Tibial nerve (tissue), 4 donors: ENCODE data around the gene SGMS2. TPM values are rescaled to one million over a fixed set of nuclear protein-coding genes. Genes with fewer than 3 reads are reported as not detected.

Source experiments
- DNase-seq, 2 donors: peaks; one replicate each; pipeline ENCODE4 v3.0.0-alpha.2; 2019; ENCODE audit warnings: low spot score in 2 of 2
- H3K27ac ChIP-seq, 4 donors: fragments of 200-600 bp; sonication (generic) in 3 of 4; one replicate each; pipeline ENCODE4 v1.5.1; 2017 to 2019; ENCODE audit warnings: mild to moderate bottlenecking in 1 of 4
- H3K27me3 ChIP-seq, 2 donors: fragments of 200-600 bp; sonication (generic) in 1 of 2; one replicate each; pipeline versions ENCODE4 v1.5.1 to v1.6.0; 2017 to 2019
- H3K36me3 ChIP-seq, 3 donors: fragments of 200-600 bp; sonication (generic); one replicate each; pipeline ENCODE4 v1.5.1; 2018 to 2019
- H3K4me1 ChIP-seq, 4 donors: fragments of 200-600 bp; sonication (generic) in 3 of 4; one replicate each; pipeline ENCODE4 v1.5.1; 2017 to 2019
- H3K4me3 ChIP-seq, 4 donors: fragments of 200-600 bp; sonication (generic) in 3 of 4; one replicate each; pipeline ENCODE4 v1.5.1; 2017 to 2019; ENCODE audit warnings: mild to moderate bottlenecking in 1 of 4, moderate library complexity in 1 of 4
- H3K9me3 ChIP-seq, 4 donors: fragments of 200-600 bp; sonication (generic) in 3 of 4; one replicate each; pipeline ENCODE4 v1.5.1; 2017 to 2019
- CTCF ChIP-seq, 5 experiments: fragments of 200-600 bp in 3 of 5; fragments of 450-650 bp in 2 of 5; sonication (generic) in 3 of 5; IDR thresholded peaks; one replicate each; pipeline ENCODE4 v1.5.1; 2016 to 2019; ENCODE audit warnings: antibody characterized with exemption in 5 of 5, mild to moderate bottlenecking in 3 of 5, moderate library complexity in 2 of 5
- EP300 ChIP-seq, 2 donors: sonication (generic); formaldehyde crosslinking; IDR thresholded peaks; one replicate each; pipeline ENCODE4 v1.6.1; 2017; ENCODE audit warnings: antibody characterized with exemption in 2 of 2, mild to moderate bottlenecking in 1 of 2
- POLR2A ChIP-seq, 2 donors: fragments of 450-650 bp; IDR thresholded peaks; one replicate each; pipeline ENCODE4 v1.6.1; 2017; ENCODE audit warnings: antibody characterized with exemption in 2 of 2, mild to moderate bottlenecking in 2 of 2, moderate library complexity in 2 of 2
- WGBS, 2 donors: methylation state at CpG; one replicate each; pipeline ENCODE4 v1.1.5; 2018; 5-methylcytosine and 5-hydroxymethylcytosine counted together
- total RNA-seq, 4 donors: library from RNA; depleted of rRNA; stranded (reverse); fragments of >200 nt; gene quantifications; one replicate each; pipeline ENCODE4 v1.1.0, GENCODE V29; 2016

SGMS2 gene
- total RNA-seq, 4 donors from 2014 or later: 76.6 to 179 (median 127) TPM

GRCh38 chr4:107791902-107792301 is 32.8 kb upstream of the SGMS2 start:
- 29 to 42% methylated on average over 3 of the region's 3 CpGs for WGBS, 2 donors
- Histone ChIP-seq H3K27ac (no peak overlapping the region), H3K27me3 (no peaks in the 10 kb centered on the region), H3K4me1 (peaks cover 0 to 10% (median 0%) of the 10 kb centered on the region in 4 donors), H3K9me3 (peaks cover 0 to 15% (median 0%) of the 10 kb centered on the region in 4 donors), H3K4me3 (no peak overlapping the region), H3K36me3 (no peaks in the 10 kb centered on the region)
- no peak for DNase-seq
- TF ChIP-seq EP300 (IDR thresholded peaks at IDR 0.05) (no peak), CTCF (IDR thresholded peaks at IDR 0.05) (no peak), POLR2A (IDR thresholded peaks at IDR 0.05) (no peak)

GRCh38 chr4:107792711-107793110 is 32.0 kb upstream of the SGMS2 start:
- no peak for TF ChIP-seq POLR2A (IDR thresholded peaks at IDR 0.05)
- no peak for TF ChIP-seq EP300 (IDR thresholded peaks at IDR 0.05)
- no peak overlapping the region for H3K4me3 ChIP-seq
- peaks cover 0 to 10% (median 0%) of the 10 kb centered on the region in 4 donors for H3K4me1 ChIP-seq
- 66 to 76% methylated on average over 2 of the region's 2 CpGs for WGBS, 2 donors
- no peaks in the 10 kb centered on the region for H3K36me3 ChIP-seq
- DNase-seq: no peak
- H3K27ac ChIP-seq: no peak overlapping the region
- H3K9me3 ChIP-seq: peaks cover 0 to 11% (median 0%) of the 10 kb centered on the region in 4 donors
- H3K27me3 ChIP-seq: no peaks in the 10 kb centered on the region

- Histone ChIP-seq H3K9me3 (peaks cover 0 to under 1% (median 0%) of the 10 kb centered on the region in 4 donors), H3K27ac (no peak overlapping the region), H3K36me3 (no peaks in the 10 kb centered on the region), H3K27me3 (no peaks in the 10 kb centered on the region), H3K4me3 (no peak overlapping the region), H3K4me1 (peaks cover 0 to 10% (median 0%) of the 10 kb centered on the region in 4 donors)
- 35 to 61% methylated on average over 2 of the region's 2 CpGs for WGBS, 2 donors
- no peak for TF ChIP-seq EP300 (IDR thresholded peaks at IDR 0.05)
- no peak for DNase-seq
Measured at GRCh38 chr4:107793996-107794395, 30.7 kb upstream of the SGMS2 start.

- Histone ChIP-seq H3K27ac (peak overlapping the region in 3 of 4 donors; percentile 1 to 63 (median 22)), H3K27me3 (no peaks in the 10 kb centered on the region), H3K36me3 (no peaks in the 10 kb centered on the region), H3K9me3 (no peaks in the 10 kb centered on the region), H3K4me3 (peak overlapping the region in 2 of 4 donors; percentile 23 to 28), H3K4me1 (peaks cover 0 to 11% (median 9%) of the 10 kb centered on the region in 4 donors)
- TF ChIP-seq CTCF (IDR thresholded peaks at IDR 0.05) (no peak), EP300 (IDR thresholded peaks at IDR 0.05) (no peak), POLR2A (IDR thresholded peaks at IDR 0.05) (no peak)
- DNase-seq: peak in 1 of 2 donors; percentile 16
- WGBS, 2 donors: 18 to 21% methylated on average over 10 of the region's 10 CpGs
Measured at GRCh38 chr4:107799669-107800450, 24.9 kb upstream of the SGMS2 start.

- Histone ChIP-seq H3K9me3 (no peaks in the 10 kb centered on the region), H3K4me1 (peaks cover 0 to 11% (median 9%) of the 10 kb centered on the region in 4 donors), H3K36me3 (no peaks in the 10 kb centered on the region), H3K27me3 (no peaks in the 10 kb centered on the region), H3K4me3 (no peak overlapping the region), H3K27ac (no peak overlapping the region)
- WGBS, 2 donors: 49 to 67% methylated on average over 1 of the region's 1 CpG
- DNase-seq: peak in 1 of 2 donors; percentile 49
- no peak for TF ChIP-seq POLR2A (IDR thresholded peaks at IDR 0.05)
- TF ChIP-seq EP300 (IDR thresholded peaks at IDR 0.05): no peak
- TF ChIP-seq CTCF (IDR thresholded peaks at IDR 0.05): no peak
Measured at GRCh38 chr4:107800706-107801105, 24.0 kb upstream of the SGMS2 start.

GRCh38 chr4:107801766-107802211 is 22.9 kb upstream of the SGMS2 start:
- H3K27ac ChIP-seq: no peak overlapping the region
- H3K4me1 ChIP-seq: peaks cover 0 to 18% (median 9%) of the 10 kb centered on the region in 4 donors
- WGBS, 2 donors: 42 to 62% methylated on average over 1 of the region's 1 CpG
- no peaks in the 10 kb centered on the region for H3K36me3 ChIP-seq
- H3K27me3 ChIP-seq: no peaks in the 10 kb centered on the region
- no peaks in the 10 kb centered on the region for H3K9me3 ChIP-seq
- H3K4me3 ChIP-seq: no peak overlapping the region
- no peak for TF ChIP-seq EP300 (IDR thresholded peaks at IDR 0.05)
- no peak for TF ChIP-seq POLR2A (IDR thresholded peaks at IDR 0.05)
- no peak for TF ChIP-seq CTCF (IDR thresholded peaks at IDR 0.05)
- no peak for DNase-seq
